Measurements from ENCODE around the gene RUFY3. TPM values are rescaled to one million over a fixed set of nuclear protein-coding genes. Genes with fewer than 3 reads are reported as not detected.

Gene RUFY3
- total RNA-seq: 16.3 and 29.9 TPM in 2 replicates

GRCh38 chr4:70721747-70722146 is at the start of gene RUFY3:
Gene RUFY3, plus strand, starts transcription at chr4:70721964. Its CDS starts 610 bp downstream, at chr4:70722574.

GRCh38 chr4:70687821-70688794 is 33.7 kb upstream of the RUFY3 start, which contains the start of gene UTP3:
Gene UTP3, plus strand, starts transcription at chr4:70688532. Its CDS starts 146 bp downstream, at chr4:70688678.

GRCh38 chr4:70839589-70840093 is 117.9 kb downstream of the RUFY3 start, which contains the start of gene GRSF1:
Gene GRSF1, minus strand, starts transcription at chr4:70839890. Its CDS starts 63 bp downstream, at chr4:70839827.

Other genes with a start within 250 kb of the RUFY3 start
- not detected in 2 replicates for gene MUC7, start 249.8 kb upstream of the RUFY3 start, total RNA-seq
- not detected in 2 replicates for gene AMTN, start 203.4 kb upstream of the RUFY3 start, total RNA-seq
- not detected in 2 replicates for gene AMBN, start 129.7 kb upstream of the RUFY3 start, total RNA-seq
- gene ENAM, start 93.2 kb upstream of the RUFY3 start, total RNA-seq: not detected in 2 replicates
- gene JCHAIN, start 55.5 kb upstream of the RUFY3 start, total RNA-seq: 1.3 TPM in 1 of 2 replicates, not detected in the other
- 16.3 and 18.0 TPM in 2 replicates for gene UTP3, start 33.4 kb upstream of the RUFY3 start, total RNA-seq
- gene GRSF1, start 117.9 kb downstream of the RUFY3 start, total RNA-seq: 69.7 and 79.9 TPM in 2 replicates
- 10.9 and 15.1 TPM in 2 replicates for gene MOB1B, start 180.4 kb downstream of the RUFY3 start, total RNA-seq